Activated T-helper 1 cell treated with anti-CD3 and anti-CD28 coated beads, Interleukin-2, amount 50 U/mL, for 16 hours (primary cell): ENCODE data around the gene LTA.

ENCODE experiments used
- DNase-seq, 2 donors: peaks; one replicate each; pipeline ENCODE4 v3.0.0-alpha.2; 2020; ENCODE audit warnings: low read depth in 1 of 2, low spot score in 1 of 2

Gene LTA

GRCh38 chr6:31622684-31623091 is 50.6 kb downstream of the LTA start:
- DNase-seq, result no peak
